Activated CD4-positive, alpha-beta T cell treated with anti-CD3 and anti-CD28 coated beads for 36 hours (primary cell): ENCODE measurements around the gene DDHD1. TPM values are rescaled to one million over a fixed set of nuclear protein-coding genes. Genes with fewer than 3 reads are reported as not detected.
A peak's percentile ranks its signal among the peaks of the same experiment; 100 is the strongest.
"Not testable (repeated sequence)": the region's sequence is repeated elsewhere in the genome, so short reads cannot be mapped to it uniquely, and the experiment has no call there.

Source experiments
- ATAC-seq: fragments of 200-7000 bp; cut with Tn5 transposase; one replicate; pipeline ENCODE4 v1.10.0; 2021; ENCODE audit warnings: mild to moderate bottlenecking, moderate library complexity
- CTCF ChIA-PET: fragments of 350-600 bp; sonication (Branson Sonifier 250); formaldehyde crosslinking; loops from one replicate; lab custom pipeline; 2021; ENCODE audit warnings: antibody characterized with exemption; lab: Charles Lee
- POLR2A ChIA-PET: fragments of 350-600 bp; sonication (Branson Sonifier 250); formaldehyde crosslinking; loops from one replicate; lab custom pipeline; 2021; ENCODE audit warnings: antibody characterized with exemption, inconsistent platforms; lab: Charles Lee
- DNase-seq: peaks from one replicate; pipeline ENCODE4 v3.0.0-alpha.2; 2020
- H3K27ac Mint-ChIP-seq: one replicate; pipeline ENCODE4 v1.8.0; 2021; ENCODE audit warnings: mixed read lengths
- H3K27me3 Mint-ChIP-seq: one replicate; pipeline ENCODE4 v1.8.0; 2021; ENCODE audit warnings: mixed read lengths
- H3K36me3 Mint-ChIP-seq: one replicate; pipeline ENCODE4 v1.8.0; 2021; ENCODE audit warnings: low read depth, mixed read lengths
- H3K4me1 Mint-ChIP-seq: one replicate; pipeline ENCODE4 v1.8.0; 2021; ENCODE audit warnings: mixed read lengths
- H3K4me3 Mint-ChIP-seq: one replicate; pipeline ENCODE4 v1.8.0; 2021; ENCODE audit warnings: mild to moderate bottlenecking, moderate library complexity, mixed read lengths
- H3K9me3 Mint-ChIP-seq: one replicate; pipeline ENCODE4 v1.8.0; 2021; ENCODE audit warnings: low read depth, mixed read lengths
- intact Hi-C, 2 experiments: fragments of 100-400 bp; cut with DNase I in 1 of 2; cut with micrococcal nuclease in 1 of 2; formaldehyde crosslinking; loops; one replicate each; pipeline versions ENCODE4 v1.14.2 to v1.15.1; 2022 to 2024; cut with DNase I, micrococcal nuclease
- total RNA-seq, 2 experiments: library from RNA; stranded (reverse); gene quantifications; one replicate each; pipeline ENCODE4 v1.2.3, GENCODE V29; 2021

DDHD1 gene
- total RNA-seq, 2 experiments from 2014 or later, result 34.7 to 36.2 TPM

- no peak for ATAC-seq
- peaks cover 7% of the 10 kb centered on the region for H3K36me3 Mint-ChIP-seq
- H3K9me3 Mint-ChIP-seq, result peaks cover 4% of the 10 kb centered on the region
- peaks cover 12% of the 10 kb centered on the region for H3K4me1 Mint-ChIP-seq
- intact Hi-C loops, result loop anchor here in 1 of 2 experiments (1.0 kb wide), 1 partner anchor 19 kb away; no protein-coding TSS in a partner anchor
- POLR2A ChIA-PET, result no interaction called here
- no peak overlapping the region for H3K4me3 Mint-ChIP-seq
- CTCF ChIA-PET, result no interaction called here
- DNase-seq, result no peak
- H3K27ac Mint-ChIP-seq, result no peak overlapping the region
- no peaks in the 10 kb centered on the region for H3K27me3 Mint-ChIP-seq
Measured at GRCh38 chr14:53128303-53129028, 24.7 kb downstream of the DDHD1 start.

GRCh38 chr14:53127832-53128231 lies 25.3 kb downstream of the DDHD1 start:
- Mint-ChIP-seq H3K36me3 (peaks cover 7% of the 10 kb centered on the region), H3K4me3 (no peak overlapping the region), H3K27me3 (no peaks in the 10 kb centered on the region), H3K27ac (peak overlapping the region; percentile 45), H3K4me1 (peaks cover 12% of the 10 kb centered on the region), H3K9me3 (peaks cover 4% of the 10 kb centered on the region)
- intact Hi-C loops, result loop anchor here in 1 of 2 experiments (1.0 kb wide), 1 partner anchor 19 kb away; no protein-coding TSS in a partner anchor
- POLR2A ChIA-PET, result no interaction called here
- CTCF ChIA-PET, result interaction anchor here (0.7 to 0.8 kb wide), 2 partner anchors 16 to 18 kb away, joined by 3 to 5 read pairs; no protein-coding TSS in a partner anchor
- no peak for DNase-seq
- peak; percentile 44 for ATAC-seq

GRCh38 chr14:53127151-53127550 lies 26.0 kb downstream of the DDHD1 start:
- ChIA-PET POLR2A (interaction anchor here (0.7 kb wide), 1 partner anchor 432 kb away, joined by 3 read pairs; the partner anchor contains the start of gene ERO1A), CTCF (interaction anchor here (0.6 to 1.6 kb wide), 6 partner anchors 16 to 179 kb away, joined by 3 to 8 read pairs (median 4); no protein-coding TSS in a partner anchor)
- DNase-seq (no peak), ATAC-seq (no peak)
- Mint-ChIP-seq H3K4me3 (peak overlapping the region; percentile 48), H3K36me3 (peaks cover 7% of the 10 kb centered on the region), H3K4me1 (peaks cover 12% of the 10 kb centered on the region), H3K27ac (peak overlapping the region; percentile 45), H3K9me3 (peaks cover 4% of the 10 kb centered on the region), H3K27me3 (no peaks in the 10 kb centered on the region)
- intact Hi-C loops, result no loop called here

DNA sequence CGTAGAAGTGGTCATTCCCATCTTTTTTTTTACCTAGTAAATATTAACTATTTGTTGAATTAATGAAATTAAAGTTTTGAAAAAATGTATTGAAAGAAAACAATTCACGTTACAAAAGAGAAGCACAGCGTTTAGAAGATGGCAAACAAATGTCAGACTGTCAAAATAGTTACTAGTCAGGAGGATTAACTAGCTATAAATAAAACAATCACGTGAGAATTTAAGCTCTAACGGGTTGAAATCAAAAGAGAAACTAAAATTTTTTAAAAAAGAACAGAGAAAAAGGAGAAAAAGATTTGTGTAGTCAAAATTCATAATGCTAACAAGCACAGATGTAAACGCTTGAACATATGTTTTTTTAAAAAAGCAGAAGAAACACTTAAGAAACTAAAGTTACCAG lies 26.4 kb downstream of the DDHD1 start:
- Mint-ChIP-seq H3K4me3 (peak overlapping the region; percentile 48), H3K9me3 (peaks cover 4% of the 10 kb centered on the region), H3K27me3 (no peaks in the 10 kb centered on the region), H3K27ac (no peak overlapping the region), H3K4me1 (peaks cover 12% of the 10 kb centered on the region), H3K36me3 (peaks cover 7% of the 10 kb centered on the region)
- DNase-seq, result no peak
- ChIA-PET POLR2A (interaction anchor here (0.7 kb wide), 1 partner anchor 431 kb away, joined by 3 read pairs; the partner anchor contains the start of gene ERO1A), CTCF (interaction anchor here (0.6 to 1.6 kb wide), 5 partner anchors 15 to 179 kb away, joined by 3 to 8 read pairs (median 4); no protein-coding TSS in a partner anchor)
- ATAC-seq, result no peak
- intact Hi-C loops, result no loop called here

- H3K27ac Mint-ChIP-seq, result no peak overlapping the region
- POLR2A ChIA-PET, result interaction anchor here (0.6 kb wide), 1 partner anchor 81 kb away, joined by 3 read pairs; no protein-coding TSS in a partner anchor
- DNase-seq (no peak), ATAC-seq (no peak)
- H3K9me3 Mint-ChIP-seq, result peaks cover 11% of the 10 kb centered on the region
- intact Hi-C loops, result no loop called here
- peaks cover 21% of the 10 kb centered on the region for H3K36me3 Mint-ChIP-seq
- no peaks in the 10 kb centered on the region for H3K27me3 Mint-ChIP-seq
- CTCF ChIA-PET, result interaction anchor here (0.6 to 1.1 kb wide), 4 partner anchors 11 to 36 kb away, joined by 3 to 4 read pairs (median 3); no protein-coding TSS in a partner anchor
- H3K4me3 Mint-ChIP-seq, result no peak overlapping the region
- H3K4me1 Mint-ChIP-seq, result peaks cover 15% of the 10 kb centered on the region
Measured at GRCh38 chr14:53124786-53125185, 28.3 kb downstream of the DDHD1 start.

- POLR2A ChIA-PET, result interaction anchor here (1.2 kb wide), 1 partner anchor 12 kb away, joined by 4 read pairs; no protein-coding TSS in a partner anchor
- CTCF ChIA-PET, result interaction anchor here (0.6 kb wide), 1 partner anchor 76 kb away, joined by 3 read pairs; no protein-coding TSS in a partner anchor
- Mint-ChIP-seq H3K4me1 (peaks cover 46% of the 10 kb centered on the region), H3K9me3 (peaks cover 24% of the 10 kb centered on the region), H3K36me3 (peaks cover 29% of the 10 kb centered on the region)
- H3K27ac Mint-ChIP-seq, ATAC-seq, DNase-seq, H3K4me3 Mint-ChIP-seq, intact Hi-C loops, H3K27me3 Mint-ChIP-seq: not testable (repeated sequence)
Measured at GRCh38 chr14:53121419-53121818, 31.7 kb downstream of the DDHD1 start.

DNA sequence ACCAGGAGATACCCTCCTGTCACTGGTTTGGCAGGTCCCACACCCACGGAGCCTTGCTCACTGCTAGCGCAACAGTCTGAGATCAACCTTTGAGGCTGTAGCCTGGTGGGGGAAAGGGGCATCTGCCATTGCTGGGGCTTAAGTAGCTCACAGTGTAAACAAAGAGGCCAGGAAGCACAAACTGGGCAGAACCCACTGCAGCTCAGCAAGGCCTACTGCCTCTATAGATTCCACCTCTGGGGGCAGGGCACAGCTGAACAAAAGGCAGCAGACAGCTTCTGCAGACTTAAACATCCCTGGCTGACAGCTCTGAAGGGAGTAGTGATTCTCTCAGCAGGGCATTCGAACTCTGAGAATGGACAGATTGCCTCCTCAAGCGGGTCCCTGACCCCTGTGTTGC lies 35.6 kb downstream of the DDHD1 start:
- ATAC-seq, DNase-seq, H3K4me3 Mint-ChIP-seq, H3K27ac Mint-ChIP-seq, POLR2A ChIA-PET, H3K27me3 Mint-ChIP-seq, intact Hi-C loops: not testable (repeated sequence)
- Mint-ChIP-seq H3K36me3 (peaks cover 41% of the 10 kb centered on the region), H3K9me3 (peaks cover 28% of the 10 kb centered on the region), H3K4me1 (peaks cover 61% of the 10 kb centered on the region)
- CTCF ChIA-PET, result interaction anchor here (1.2 to 1.4 kb wide), 2 partner anchors 61 to 189 kb away, joined by 3 to 4 read pairs; no protein-coding TSS in a partner anchor

- Mint-ChIP-seq H3K27me3 (no peaks in the 10 kb centered on the region), H3K4me1 (peaks cover 57% of the 10 kb centered on the region), H3K4me3 (no peak overlapping the region), H3K27ac (no peak overlapping the region), H3K36me3 (peaks cover 26% of the 10 kb centered on the region), H3K9me3 (peaks cover 15% of the 10 kb centered on the region)
- ChIA-PET POLR2A (no interaction called here), CTCF (no interaction called here)
- intact Hi-C loops, result no loop called here
- DNase-seq (no peak), ATAC-seq (no peak)
Measured at GRCh38 chr14:53113989-53114388, 39.1 kb downstream of the DDHD1 start.

DNA sequence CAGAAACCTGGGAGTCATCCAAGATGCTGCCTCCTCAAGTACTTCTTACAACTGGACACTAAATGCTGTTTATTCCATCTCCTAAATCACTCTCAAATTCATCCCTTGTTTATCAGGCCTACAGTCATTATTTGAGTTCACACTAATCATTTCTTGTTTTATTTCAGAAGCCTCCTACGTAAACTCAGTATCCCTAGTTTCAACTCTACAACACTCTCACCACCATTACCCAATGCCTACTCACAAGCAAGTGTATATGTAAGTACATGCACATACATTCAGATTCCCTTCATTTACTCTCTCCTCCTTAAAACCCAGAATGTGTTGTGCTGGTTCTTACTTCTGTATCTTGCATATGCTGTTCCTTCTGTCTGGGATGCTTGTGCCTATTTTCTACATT lies 43.0 kb downstream of the DDHD1 start:
- DNase-seq, result no peak
- Mint-ChIP-seq H3K4me1 (peaks cover 32% of the 10 kb centered on the region), H3K27me3 (no peaks in the 10 kb centered on the region), H3K9me3 (peaks cover 5% of the 10 kb centered on the region), H3K27ac (no peak overlapping the region), H3K36me3 (peaks cover 14% of the 10 kb centered on the region), H3K4me3 (no peak overlapping the region)
- intact Hi-C loops, result no loop called here
- ATAC-seq, result peak; percentile 34
- ChIA-PET POLR2A (interaction anchor here (0.5 to 2.4 kb wide), 6 partner anchors 12 to 683 kb away, joined by 3 to 24 read pairs (median 4); partner anchors contain the start of gene DDHD1), CTCF (interaction anchor here (0.6 to 4.4 kb wide), 11 partner anchors 13 to 1456 kb away, joined by 3 to 42 read pairs (median 3); partner anchors contain the start of gene DDHD1)

DNA sequence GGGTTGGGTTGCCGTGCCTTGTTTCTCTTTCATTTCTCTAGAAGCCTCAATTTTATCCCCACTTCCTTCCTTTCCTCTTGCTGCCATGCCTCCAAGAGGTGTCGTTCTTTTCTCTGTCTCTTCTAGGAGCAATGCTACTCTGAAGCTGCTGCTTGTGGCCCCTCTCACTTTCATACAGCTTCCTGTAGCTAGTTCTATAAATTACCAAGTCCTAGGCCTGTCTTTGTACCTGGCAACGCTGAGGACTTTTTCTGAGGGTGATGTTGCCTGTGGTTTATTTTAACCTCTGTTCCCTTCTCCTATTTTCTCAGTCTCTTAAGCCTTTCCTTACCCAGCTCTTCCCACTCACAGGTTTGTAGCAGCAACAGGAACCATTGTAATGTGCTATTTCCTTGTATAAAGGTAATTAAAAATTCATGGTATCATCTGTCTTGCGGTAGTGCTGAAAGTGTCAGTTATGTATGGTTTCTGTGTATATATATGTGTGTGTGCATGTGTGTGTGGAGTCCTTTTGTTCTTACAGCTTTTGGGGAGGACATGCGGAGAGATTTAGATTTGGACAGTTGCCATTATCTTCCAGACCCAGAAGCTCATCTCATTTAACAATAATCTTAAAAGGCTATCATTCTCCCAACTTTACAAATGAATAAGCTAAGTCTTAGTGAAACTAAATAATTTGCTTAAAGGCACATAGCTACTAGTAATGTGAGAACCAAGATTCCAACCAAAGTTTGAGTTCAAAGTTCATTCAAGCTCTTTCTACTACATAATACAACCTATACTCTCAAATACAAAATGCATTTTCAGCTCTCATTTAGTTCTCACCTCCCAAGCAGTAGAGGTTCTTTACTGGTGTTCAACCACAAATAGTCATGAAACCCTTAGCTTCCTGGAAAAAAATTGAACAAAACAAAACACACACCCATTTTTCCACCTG lies 43.8 kb downstream of the DDHD1 start:
- POLR2A ChIA-PET, result interaction anchor here (0.5 to 2.4 kb wide), 7 partner anchors 13 to 682 kb away, joined by 3 to 24 read pairs (median 4); partner anchors contain the start of gene DDHD1
- peak; percentile 79 for DNase-seq
- Mint-ChIP-seq H3K4me1 (peaks cover 25% of the 10 kb centered on the region), H3K27me3 (no peaks in the 10 kb centered on the region), H3K36me3 (peaks cover 11% of the 10 kb centered on the region), H3K9me3 (peaks cover 5% of the 10 kb centered on the region), H3K27ac (no peak overlapping the region), H3K4me3 (no peak overlapping the region)
- peak; percentile 88 for ATAC-seq
- intact Hi-C loops, result loop anchor here (1.0 to 2.0 kb wide), 7 partner anchors 19 to 82 kb away; partner anchors contain the start of gene DDHD1 (in 2 of the 2)
- CTCF ChIA-PET, result interaction anchor here (0.6 to 4.4 kb wide), 13 partner anchors 11 to 1455 kb away, joined by 3 to 42 read pairs (median 3); partner anchors contain the start of gene DDHD1
